ENCODE results near the gene N4BP2L2.

Gene N4BP2L2

GRCh38 chr13:32456591-32456990 lies 82.0 kb downstream of the N4BP2L2 start:
- DNase-seq: no peak

GRCh38 chr13:32455594-32455903 lies 83.0 kb downstream of the N4BP2L2 start:
- DNase-seq: no peak

- DNase-seq: no peak
These were observed 83.6 kb downstream of the N4BP2L2 start for GRCh38 chr13:32454886-32455593.

- DNase-seq: no peak
These were observed 84.6 kb downstream of the N4BP2L2 start for GRCh38 chr13:32453981-32454380.

GRCh38 chr13:32448972-32449371 lies 89.6 kb downstream of the N4BP2L2 start:
- DNase-seq: no peak

- DNase-seq: no peak
These were observed 90.5 kb downstream of the N4BP2L2 start for GRCh38 chr13:32447894-32448623.

- DNase-seq: no peak
These were observed 91.7 kb downstream of the N4BP2L2 start for GRCh38 chr13:32446773-32447465.

GRCh38 chr13:32446220-32446619 lies 92.4 kb downstream of the N4BP2L2 start:
- DNase-seq: no peak

- DNase-seq: no peak
These were observed 93.1 kb downstream of the N4BP2L2 start for GRCh38 chr13:32445461-32445860.

GRCh38 chr13:32443111-32443510 lies 95.5 kb downstream of the N4BP2L2 start:
- DNase-seq: no peak

- no peak for DNase-seq
These were observed 99.7 kb downstream of the N4BP2L2 start for GRCh38 chr13:32438871-32439270.

- DNase-seq: no peak
These were observed 105.7 kb downstream of the N4BP2L2 start for GRCh38 chr13:32432856-32433255.

GRCh38 chr13:32431361-32431760 lies 107.2 kb downstream of the N4BP2L2 start:
- no peak for DNase-seq

GRCh38 chr13:32430018-32430747 lies 108.4 kb downstream of the N4BP2L2 start:
- no peak for DNase-seq

- DNase-seq: no peak
These were observed 109.1 kb downstream of the N4BP2L2 start for GRCh38 chr13:32429433-32429909.

GRCh38 chr13:32428581-32429432 lies 109.8 kb downstream of the N4BP2L2 start:
- DNase-seq: no peak

GRCh38 chr13:32427852-32428580 lies 110.6 kb downstream of the N4BP2L2 start, which contains the start of gene N4BP2L1:
TSS of gene N4BP2L1 (minus strand) at chr13:32428130. CDS start at chr13:32428082, 48 bp downstream.
- DNase-seq: peak; percentile 79

GRCh38 chr13:32426990-32427851 lies 111.4 kb downstream of the N4BP2L2 start:
- peak; percentile 73 for DNase-seq

- DNase-seq: no peak
These were observed 112.2 kb downstream of the N4BP2L2 start for GRCh38 chr13:32426191-32426989.
